DMS53 treated with DMSO at 0.1 percent for 48 hours (cell line): Measurements from ENCODE around the gene SELENOT.

ENCODE experiments used
- DNase-seq: peaks from one replicate; lab custom pipeline; 2025; ENCODE audit not compliant: unreplicated experiment; lab: John Stamatoyannopoulos, UW

The SELENOT gene

GRCh38 chr3:150662410-150663200 lies 59.5 kb downstream of the SELENOT start:
- no peak for DNase-seq

- no peak for DNase-seq
These were observed 60.3 kb downstream of the SELENOT start for GRCh38 chr3:150663461-150663860.

DNA sequence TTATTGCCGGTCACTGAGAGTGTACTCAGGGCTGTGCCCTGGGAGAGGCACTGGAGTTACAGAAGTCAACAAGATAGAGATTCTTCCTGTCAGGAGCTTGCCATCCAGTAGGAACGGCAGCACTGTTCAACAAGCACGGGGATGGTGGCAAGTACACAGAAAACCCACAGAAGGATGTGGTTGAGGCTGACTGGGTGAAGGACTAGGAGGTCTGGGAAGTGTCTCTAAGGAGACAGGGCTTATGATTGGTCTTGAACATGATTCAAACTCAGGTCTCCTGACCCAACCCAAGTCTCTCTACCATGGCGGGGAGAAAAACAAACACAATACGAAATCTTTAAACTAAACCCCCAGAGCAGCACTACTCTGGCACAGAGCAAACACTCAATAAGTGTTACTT lies 63.0 kb downstream of the SELENOT start:
- no peak for DNase-seq

- no peak for DNase-seq
These were observed 70.8 kb downstream of the SELENOT start for GRCh38 chr3:150673966-150674365.

GRCh38 chr3:150675587-150675986 lies 72.5 kb downstream of the SELENOT start:
- DNase-seq = no peak
